ENCODE data around the gene MRPL4. TPM values are rescaled to one million over a fixed set of nuclear protein-coding genes. Genes with fewer than 3 reads are reported as not detected.

The MRPL4 gene
- polyA plus RNA-seq, 1 donor (not counting 4 experiments of a cell fraction or from before 2014, with no cell fraction given) = 29.4 TPM

- dilution Hi-C loops (cut with MboI; ENCODE audit: extremely low pct_ligation_motif_present, low sequenced_read_pairs) = no loop called here
Measured at GRCh38 chr19:10270616-10271394, 18.8 kb downstream of the MRPL4 start, which contains the start of gene ICAM1. Gene ICAM1, plus strand, starts transcription at chr19:10271120. Its CDS starts 40 bp downstream, at chr19:10271160.

GRCh38 chr19:10271543-10272086 is 19.6 kb downstream of the MRPL4 start:
- H3K79me2 ChIP-seq (ENCODE audit: control insufficient read depth, insufficient read depth, low read length) = no peaks in the 10 kb centered on the region
- no peaks in the 10 kb centered on the region for H3K9me3 ChIP-seq (ENCODE audit: control insufficient read depth, low read depth, low read length)
- no peak for DNase-seq (ENCODE audit: low read depth, low spot score)
- H3K9ac ChIP-seq (ENCODE audit: control insufficient read depth, extremely low read depth, insufficient read depth, low read length) = no peak overlapping the region
- H4K20me1 ChIP-seq (ENCODE audit: control insufficient read depth, extremely low read depth, insufficient read depth, low read length) = no peaks in the 10 kb centered on the region
- H3K4me1 ChIP-seq (ENCODE audit: control insufficient read depth, extremely low read depth, insufficient read depth, low read length) = peaks cover 9% of the 10 kb centered on the region
- no peak overlapping the region for H3K4me3 ChIP-seq (ENCODE audit: control insufficient read depth in 2 of 3, extremely low read depth in 1 of 3, insufficient read depth in 2 of 3, low read depth in 1 of 3, low read length in 3 of 3)
- no peak overlapping the region for H2AFZ ChIP-seq (ENCODE audit: control insufficient read depth, low read length)
- no peak for FAIRE-seq
- H3K4me2 ChIP-seq (ENCODE audit: control insufficient read depth, extremely low read depth, insufficient read depth, low read depth, low read length) = no peak overlapping the region
- H3K27me3 ChIP-seq (ENCODE audit: control insufficient read depth, extremely low read depth, insufficient read depth, low read length) = peaks cover 23% of the 10 kb centered on the region
- no peaks in the 10 kb centered on the region for H3K36me3 ChIP-seq (ENCODE audit: control insufficient read depth in 2 of 2, extremely low read depth in 1 of 2, insufficient read depth in 2 of 2, low read length in 2 of 2)
- TF ChIP-seq EZH2 (IDR thresholded peaks at IDR 0.05; ENCODE audit: low read length) (no peak), CTCF (optimal IDR thresholded peaks at IDR 0.05 in 1 of 3, IDR thresholded peaks at IDR 0.05 in 1 of 3, conservative IDR thresholded peaks at IDR 0.05 in 1 of 3; ENCODE audit: extremely low read depth in 1 of 3, insufficient read depth in 2 of 3, low read length in 3 of 3) (no peak)
- H3K27ac ChIP-seq (ENCODE audit: control insufficient read depth, insufficient read depth, low read length) = no peak overlapping the region
- dilution Hi-C loops (cut with MboI; ENCODE audit: extremely low pct_ligation_motif_present, low sequenced_read_pairs) = no loop called here
- no peaks in the 10 kb centered on the region for H3K9me1 ChIP-seq (ENCODE audit: control insufficient read depth, extremely low read depth, insufficient read depth, low read length)

More at GRCh38 chr19:10270616-10271394, 18.8 kb downstream of the MRPL4 start, which contains the start of gene ICAM1:
- no peak for FAIRE-seq
- TF ChIP-seq EZH2 (IDR thresholded peaks at IDR 0.05; ENCODE audit: low read length) = peak; percentile 60
- TF ChIP-seq CTCF (optimal IDR thresholded peaks at IDR 0.05 in 1 of 3, IDR thresholded peaks at IDR 0.05 in 1 of 3, conservative IDR thresholded peaks at IDR 0.05 in 1 of 3; ENCODE audit: extremely low read depth in 1 of 3, insufficient read depth in 2 of 3, low read length in 3 of 3) = peak in 1 of 3 experiments; percentile 8
- no peaks in the 10 kb centered on the region for H3K36me3 ChIP-seq (ENCODE audit: control insufficient read depth in 2 of 2, extremely low read depth in 1 of 2, insufficient read depth in 2 of 2, low read length in 2 of 2)
- H3K9me1 ChIP-seq (ENCODE audit: control insufficient read depth, extremely low read depth, insufficient read depth, low read length) = no peaks in the 10 kb centered on the region
- no peak within 1 kb of the TSS for H3K27ac ChIP-seq (ENCODE audit: control insufficient read depth, insufficient read depth, low read length)
- peak within 1 kb of the TSS; percentile 15 for H3K9ac ChIP-seq (ENCODE audit: control insufficient read depth, extremely low read depth, insufficient read depth, low read length)
- peak within 1 kb of the TSS; percentile 13 to 63 (median 32) for H3K4me3 ChIP-seq (ENCODE audit: control insufficient read depth in 2 of 3, extremely low read depth in 1 of 3, insufficient read depth in 2 of 3, low read depth in 1 of 3, low read length in 3 of 3)
- H3K4me2 ChIP-seq (ENCODE audit: control insufficient read depth, extremely low read depth, insufficient read depth, low read depth, low read length) = peak within 1 kb of the TSS; percentile 78
- H4K20me1 ChIP-seq (ENCODE audit: control insufficient read depth, extremely low read depth, insufficient read depth, low read length) = no peaks in the 10 kb centered on the region
- H3K79me2 ChIP-seq (ENCODE audit: control insufficient read depth, insufficient read depth, low read length) = no peaks in the 10 kb centered on the region
- peak within 1 kb of the TSS; percentile 49 for H2AFZ ChIP-seq (ENCODE audit: control insufficient read depth, low read length)
- H3K4me1 ChIP-seq (ENCODE audit: control insufficient read depth, extremely low read depth, insufficient read depth, low read length) = peaks cover 9% of the 10 kb centered on the region
- H3K9me3 ChIP-seq (ENCODE audit: control insufficient read depth, low read depth, low read length) = no peaks in the 10 kb centered on the region
- peaks cover 23% of the 10 kb centered on the region for H3K27me3 ChIP-seq (ENCODE audit: control insufficient read depth, extremely low read depth, insufficient read depth, low read length)
- DNase-seq (ENCODE audit: low read depth, low spot score) = no peak
